Mucosa of descending colon (tissue), 3 donors: ENCODE data around the gene CDH4. TPM values are rescaled to one million over a fixed set of nuclear protein-coding genes. Genes with fewer than 3 reads are reported as not detected.

Source experiments
- ATAC-seq: fragments of 200-7000 bp; cut with Tn5 transposase; one replicate; pipeline ENCODE4 v1.9.1; 2020; ENCODE audit warnings: mild to moderate bottlenecking, moderate library complexity
- DNase-seq, 3 donors: peaks; one replicate each; pipeline ENCODE4 v3.0.0-alpha.2; 2020
- H3K36me3 ChIP-seq: fragments of 200-600 bp; one replicate; pipeline ENCODE4 v1.8.0; 2021; ENCODE audit warnings: low read depth, mild to moderate bottlenecking
- H3K4me1 ChIP-seq: fragments of 200-600 bp; one replicate; pipeline ENCODE4 v1.8.0; 2021; ENCODE audit warnings: low read depth, mild to moderate bottlenecking
- H3K4me3 ChIP-seq: fragments of 200-600 bp; one replicate; pipeline ENCODE4 v1.8.0; 2021; ENCODE audit warnings: mild to moderate bottlenecking
- H3K9me3 ChIP-seq: fragments of 200-600 bp; one replicate; pipeline ENCODE4 v1.8.0; 2021; ENCODE audit warnings: mild to moderate bottlenecking
- intact Hi-C, 2 donors: fragments of 100-400 bp; cut with DNase I in 1 of 2; cut with micrococcal nuclease in 1 of 2; formaldehyde crosslinking; loops; one replicate each; pipeline versions ENCODE4 v1.11.0 to v1.11.1; 2022; cut with DNase I, micrococcal nuclease
- total RNA-seq, 3 donors: library from RNA; stranded (reverse); fragmentation: NEBNext Ultra II Directional in 2 of 3; extraction: Animal tissue kit (Norgen Biotek cat#: 25700) in 2 of 3; gene quantifications; one replicate each; pipeline versions ENCODE4 v1.2.1 to v1.2.4, GENCODE V29; 2021 to 2023
- TF ChIP-seq, protein P1 (sequence below): fragments of 200-600 bp; IDR thresholded peaks from one replicate; pipeline ENCODE4 v1.8.0; 2022; ENCODE audit warnings: antibody characterized with exemption, mild to moderate bottlenecking
- donor health status: DM: no; HTN: no; CAD: no; lungs with moderate emphysema.
- donor health status: DM: no; HTN: no; CAD: no.
- donor health status: DM: no; HTN: yes; CAD: no.

Gene CDH4
- total RNA-seq, 3 donors from 2014 or later: 0.16 TPM; not detected in 2

DNA sequence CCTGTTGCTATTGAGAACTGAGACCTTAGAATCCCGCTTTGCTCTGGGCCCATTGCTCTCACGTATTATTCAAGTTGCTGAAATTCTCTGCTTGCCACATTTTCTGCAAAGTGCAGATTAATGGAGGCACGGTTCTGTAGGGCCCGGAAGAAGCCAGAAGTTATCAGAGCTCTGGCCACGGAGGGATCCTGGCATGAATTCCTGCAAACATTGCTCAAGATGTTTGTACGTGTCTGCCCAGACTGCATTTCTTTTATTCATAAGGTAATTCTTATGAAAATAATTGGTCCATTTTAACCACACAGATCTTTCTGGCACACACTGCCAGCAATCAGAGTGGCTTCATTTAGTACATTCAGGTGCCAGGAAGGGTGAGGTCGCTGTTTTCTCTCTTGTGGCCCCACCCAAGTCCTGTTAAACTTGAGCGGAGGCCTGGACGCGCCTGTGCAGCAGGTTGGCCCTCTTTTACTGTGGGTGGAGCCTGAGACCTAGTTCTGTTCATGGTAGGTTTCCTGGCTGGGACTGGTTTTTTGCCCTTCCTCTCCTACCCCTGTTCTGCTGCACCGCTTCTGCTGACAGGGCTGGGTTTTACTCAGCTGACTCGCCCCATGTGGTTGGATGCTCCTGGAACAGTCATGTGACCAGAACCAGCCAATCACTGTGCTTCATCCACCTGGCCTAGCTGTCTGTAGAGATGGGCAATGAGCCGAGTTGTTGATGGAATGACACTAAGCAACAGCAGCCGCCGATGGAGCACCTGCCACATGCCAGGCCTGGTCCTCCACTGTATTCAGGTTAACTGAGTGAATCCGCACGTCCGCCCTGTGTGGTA is 230.2 kb downstream of the CDH4 start:
- intact Hi-C loops: no loop called here
- no peaks in the 10 kb centered on the region for H3K36me3 ChIP-seq
- H3K9me3 ChIP-seq: no peaks in the 10 kb centered on the region
- DNase-seq (no peak), ATAC-seq (no peak)
- no peaks in the 10 kb centered on the region for H3K4me1 ChIP-seq
- TF ChIP-seq, protein P1, sequence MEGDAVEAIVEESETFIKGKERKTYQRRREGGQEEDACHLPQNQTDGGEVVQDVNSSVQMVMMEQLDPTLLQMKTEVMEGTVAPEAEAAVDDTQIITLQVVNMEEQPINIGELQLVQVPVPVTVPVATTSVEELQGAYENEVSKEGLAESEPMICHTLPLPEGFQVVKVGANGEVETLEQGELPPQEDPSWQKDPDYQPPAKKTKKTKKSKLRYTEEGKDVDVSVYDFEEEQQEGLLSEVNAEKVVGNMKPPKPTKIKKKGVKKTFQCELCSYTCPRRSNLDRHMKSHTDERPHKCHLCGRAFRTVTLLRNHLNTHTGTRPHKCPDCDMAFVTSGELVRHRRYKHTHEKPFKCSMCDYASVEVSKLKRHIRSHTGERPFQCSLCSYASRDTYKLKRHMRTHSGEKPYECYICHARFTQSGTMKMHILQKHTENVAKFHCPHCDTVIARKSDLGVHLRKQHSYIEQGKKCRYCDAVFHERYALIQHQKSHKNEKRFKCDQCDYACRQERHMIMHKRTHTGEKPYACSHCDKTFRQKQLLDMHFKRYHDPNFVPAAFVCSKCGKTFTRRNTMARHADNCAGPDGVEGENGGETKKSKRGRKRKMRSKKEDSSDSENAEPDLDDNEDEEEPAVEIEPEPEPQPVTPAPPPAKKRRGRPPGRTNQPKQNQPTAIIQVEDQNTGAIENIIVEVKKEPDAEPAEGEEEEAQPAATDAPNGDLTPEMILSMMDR: no peak
- H3K4me3 ChIP-seq: no peak overlapping the region

DNA sequence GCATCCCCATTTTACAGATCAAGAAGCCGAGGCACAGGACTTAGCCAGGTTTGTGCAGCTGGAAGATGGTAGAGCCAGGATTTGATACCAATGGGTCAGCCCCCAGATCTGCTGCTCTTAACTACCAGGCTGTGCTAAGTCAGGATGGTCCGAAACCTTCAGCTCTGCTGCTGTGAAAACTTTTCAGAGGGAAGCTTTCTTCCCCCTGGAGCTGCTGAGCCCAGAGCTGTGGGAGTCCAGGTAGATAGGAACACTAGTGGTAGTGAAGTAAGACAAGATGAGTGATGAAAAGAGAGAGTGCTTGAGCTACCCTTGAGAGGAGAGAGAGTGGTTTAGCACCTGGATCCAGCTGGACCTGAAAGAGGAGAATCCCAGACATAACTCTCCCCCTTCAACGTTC is 230.8 kb downstream of the CDH4 start:
- Histone ChIP-seq H3K36me3 (no peaks in the 10 kb centered on the region), H3K4me1 (no peaks in the 10 kb centered on the region), H3K9me3 (no peaks in the 10 kb centered on the region), H3K4me3 (no peak overlapping the region)
- intact Hi-C loops: no loop called here
- TF ChIP-seq, protein P1: no peak
- DNase-seq (no peak), ATAC-seq (no peak)

DNA sequence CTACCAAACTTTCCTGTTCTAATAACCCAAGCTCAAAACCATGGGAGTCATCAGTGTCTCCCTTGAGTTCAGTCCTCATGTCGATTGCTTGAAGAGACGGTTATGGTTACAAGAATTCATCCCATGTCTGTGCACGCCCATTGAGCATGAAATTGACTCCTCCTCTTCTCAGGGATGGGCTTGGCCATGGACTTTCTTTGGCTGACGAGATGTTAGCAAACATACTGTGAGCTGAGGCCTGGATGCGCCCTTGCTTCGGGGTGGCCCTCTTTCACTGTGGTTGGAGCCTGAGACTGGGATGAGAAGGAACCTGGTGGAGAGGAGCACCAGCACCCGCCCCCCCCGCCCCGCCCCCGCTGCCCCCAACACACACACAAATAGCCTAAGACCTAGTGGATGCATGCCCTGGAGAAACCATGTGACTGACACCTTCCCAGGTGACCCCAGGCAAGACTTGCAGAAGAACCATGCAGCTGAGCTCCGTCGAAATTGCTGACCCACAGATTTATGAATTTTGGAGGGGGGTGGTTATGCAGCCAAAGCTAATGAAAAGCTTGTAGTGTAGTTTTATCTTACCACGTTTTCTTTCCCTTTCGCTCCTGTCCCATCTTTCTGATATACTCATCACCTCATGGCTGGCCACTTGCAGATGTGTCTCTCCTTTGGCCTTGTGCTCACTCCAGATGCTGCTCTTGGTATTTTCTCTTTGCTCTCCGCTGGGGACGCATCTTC is 231.4 kb downstream of the CDH4 start:
- intact Hi-C loops: no loop called here
- TF ChIP-seq, protein P1: no peak
- no peak for ATAC-seq

DNA sequence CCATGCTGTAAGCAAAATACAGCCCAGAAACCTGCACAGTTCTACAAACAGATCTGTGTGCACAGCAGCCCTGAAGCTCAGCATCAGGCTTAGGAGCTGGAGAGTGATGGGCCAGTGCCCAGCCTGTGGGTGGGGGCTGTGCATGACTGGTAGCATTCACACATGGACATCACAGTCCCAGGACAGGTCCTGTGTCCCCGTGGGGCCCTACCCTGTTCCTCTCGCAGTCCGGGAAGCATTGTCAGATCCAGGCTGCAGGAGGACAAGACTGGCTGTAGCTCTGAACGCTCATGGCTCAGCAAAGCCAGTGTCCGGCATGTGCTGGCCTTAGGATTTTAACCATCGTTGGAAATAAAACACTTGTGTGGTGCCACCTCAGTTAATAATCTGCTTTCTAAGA is 234.1 kb downstream of the CDH4 start:
- intact Hi-C loops: no loop called here
- Histone ChIP-seq H3K9me3 (no peaks in the 10 kb centered on the region), H3K36me3 (no peaks in the 10 kb centered on the region), H3K4me1 (no peaks in the 10 kb centered on the region), H3K4me3 (no peak overlapping the region)
- no peak for ATAC-seq
- TF ChIP-seq, protein P1: no peak
- DNase-seq: no peak

More for the DNA sequence above, 231.4 kb downstream of the CDH4 start:
- H3K4me3 ChIP-seq: no peak overlapping the region
- H3K9me3 ChIP-seq: no peaks in the 10 kb centered on the region
- H3K36me3 ChIP-seq: no peaks in the 10 kb centered on the region
- DNase-seq: no peak
- no peaks in the 10 kb centered on the region for H3K4me1 ChIP-seq

DNA sequence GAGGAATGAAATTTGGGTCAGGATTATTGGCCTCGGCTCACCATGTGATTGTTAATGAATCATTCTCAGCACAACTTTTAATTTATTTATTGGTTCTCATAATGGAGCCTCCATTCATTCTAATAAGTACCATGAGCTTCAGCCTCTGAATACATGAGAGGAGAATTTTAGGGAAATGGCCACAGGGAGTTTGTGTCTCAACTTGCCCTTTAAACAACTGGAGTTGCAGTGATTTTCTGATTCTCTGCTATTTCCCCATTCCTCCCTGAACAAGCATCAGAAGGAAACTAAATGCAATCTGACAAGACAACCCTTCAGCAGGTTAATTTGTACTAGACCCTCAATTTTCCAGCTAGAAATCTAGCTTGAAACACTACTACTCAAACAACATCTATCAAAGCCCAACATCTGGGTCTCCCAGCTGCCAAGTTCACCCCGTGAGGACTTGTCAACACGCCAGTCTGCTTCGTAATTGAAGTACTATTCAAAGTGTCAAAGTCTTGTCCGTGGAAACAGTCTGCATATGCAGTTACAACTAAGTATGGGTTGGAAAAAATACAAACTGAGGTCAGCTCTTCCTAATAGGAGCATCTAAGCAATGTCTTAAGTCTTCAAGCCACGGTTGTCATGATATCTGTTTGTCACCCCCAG is 235.4 kb downstream of the CDH4 start:
- intact Hi-C loops: no loop called here
- ATAC-seq: no peak
- H3K9me3 ChIP-seq: no peaks in the 10 kb centered on the region
- no peak overlapping the region for H3K4me3 ChIP-seq
- TF ChIP-seq, protein P1: no peak
- no peak for DNase-seq
- H3K4me1 ChIP-seq: no peaks in the 10 kb centered on the region
- H3K36me3 ChIP-seq: no peaks in the 10 kb centered on the region
